HCT116 (cell line): ENCODE data around the gene AGAP5.

Source experiments
- ATF3 ChIP-seq: IDR thresholded peaks from 2 replicates; pipeline ENCODE4 v1.6.1; 2012
- CTCF ChIP-seq, 3 experiments: fragments of 200-600 bp in 1 of 3; sonication (generic) in 1 of 3; IDR thresholded peaks in 2 of 3; conservative IDR thresholded peaks in 1 of 3; 2 replicates each; pipeline ENCODE4 v1.5.1; 2012 to 2017; ENCODE audit warnings: low read depth in 2 of 3, low read length in 2 of 3, antibody characterized with exemption in 1 of 3, borderline replicate concordance in 1 of 3, control low read depth in 1 of 3, mild to moderate bottlenecking in 1 of 3, mixed read lengths in 1 of 3, mixed run types in 1 of 3, moderate library complexity in 1 of 3; ENCODE audit not compliant: insufficient read depth in 1 of 3
- EZH2 ChIP-seq: fragments of 200-600 bp; sonication (generic); IDR thresholded peaks from 2 replicates; pipeline ENCODE4 v1.6.1; 2017; ENCODE audit warnings: antibody characterized with exemption, mixed run types
- JUND ChIP-seq: IDR thresholded peaks from 2 replicates; pipeline ENCODE4 v1.6.1; 2012
- MAX ChIP-seq: IDR thresholded peaks from 2 replicates; pipeline ENCODE4 v1.6.1; 2012
- POLR2A ChIP-seq: IDR thresholded peaks from 2 replicates; pipeline ENCODE4 v1.7.0; 2011; ENCODE audit warnings: borderline replicate concordance; ENCODE audit not compliant: insufficient read depth, insufficient read length; ENCODE audit errors: extremely low read depth
- POLR2AphosphoS5 ChIP-seq: IDR thresholded peaks from 2 replicates; pipeline ENCODE4 v1.6.1; 2011; ENCODE audit warnings: mild to moderate bottlenecking, low read depth, low read length, moderate library complexity
- YY1 ChIP-seq: IDR thresholded peaks from 2 replicates; pipeline ENCODE4 v1.6.1; 2011; ENCODE audit warnings: low read length, low read depth, moderate library complexity, mild to moderate bottlenecking; ENCODE audit not compliant: insufficient replicate concordance; ENCODE audit errors: extremely low read depth
- ZBTB33 ChIP-seq: IDR thresholded peaks from 2 replicates; pipeline ENCODE4 v1.6.1; 2011; ENCODE audit warnings: mild to moderate bottlenecking, low read length, moderate library complexity; ENCODE audit not compliant: insufficient replicate concordance; ENCODE audit errors: extremely low read depth
- ZNF274 ChIP-seq: fragments of 200-500 bp; sonication (Bioruptor generic); IDR thresholded peaks from 2 replicates; pipeline ENCODE4 v1.6.1; 2014; ENCODE audit warnings: mild to moderate bottlenecking, low read depth, low read length, inconsistent platforms

- TF ChIP-seq ZBTB33, result no peak
- no peak for TF ChIP-seq CTCF (IDR thresholded peaks at IDR 0.05 in 2 of 3, conservative IDR thresholded peaks at IDR 0.05 in 1 of 3; ENCODE audit: borderline replicate concordance in 1 of 3, insufficient read depth in 1 of 3, low read depth in 2 of 3, low read length in 2 of 3)
- TF ChIP-seq POLR2A, result no peak
- no peak for TF ChIP-seq ZNF274
- TF ChIP-seq JUND, result no peak
- no peak for TF ChIP-seq ATF3
- TF ChIP-seq MAX, result no peak
- no peak for TF ChIP-seq YY1
- TF ChIP-seq EZH2, result no peak
- no peak for TF ChIP-seq POLR2AphosphoS5
Measured at GRCh38 chr10:73653195-73653594, 44.7 kb downstream of the AGAP5 start.
